CD14-positive monocyte (primary cell): ENCODE results near the gene AAMP. TPM values are rescaled to one million over a fixed set of nuclear protein-coding genes. Genes with fewer than 3 reads are reported as not detected.

ENCODE experiments used
- DNase-seq, 3 donors: peaks; one replicate each; pipeline ENCODE4 v3.0.0-alpha.2; 2011 to 2022
- H2AFZ ChIP-seq: 2 replicates; pipeline ENCODE4 v1.6.0; 2012; ENCODE audit warnings: mild to moderate bottlenecking, low read depth, low read length, inconsistent platforms; ENCODE audit not compliant: insufficient read depth, poor library complexity, severe bottlenecking
- H3K27ac ChIP-seq, 2 donors: 1 replicate in 1 of 2; 2 replicates in 1 of 2; pipeline ENCODE4 v1.5.1; 2012 to 2013; ENCODE audit warnings: low read length in 2 of 2, control low read depth in 1 of 2, inconsistent platforms in 1 of 2, low read depth in 1 of 2, mild to moderate bottlenecking in 1 of 2
- H3K27me3 ChIP-seq, 2 donors: one replicate each; pipeline versions ENCODE4 v1.6.0 to v1.6.1; 2011 to 2013; ENCODE audit warnings: low read length in 2 of 2; ENCODE audit not compliant: control insufficient read depth in 2 of 2, insufficient read depth in 2 of 2
- H3K36me3 ChIP-seq, 2 donors: replicated peaks in 1 of 2; 1 replicate in 1 of 2; 2 replicates in 1 of 2; pipeline versions ENCODE4 v1.5.1 to v1.6.1; 2012 to 2013; ENCODE audit warnings: low read length in 2 of 2, control low read depth in 1 of 2, inconsistent platforms in 1 of 2, mild to moderate bottlenecking in 1 of 2; ENCODE audit not compliant: insufficient read depth in 2 of 2, control insufficient read depth in 1 of 2
- H3K4me1 ChIP-seq, 2 donors: 1 replicate in 1 of 2; 2 replicates in 1 of 2; pipeline versions ENCODE4 v1.5.1 to v1.6.1; 2012 to 2013; ENCODE audit warnings: low read length in 2 of 2, control low read depth in 1 of 2, inconsistent platforms in 1 of 2, mild to moderate bottlenecking in 1 of 2, moderate library complexity in 1 of 2; ENCODE audit not compliant: insufficient read depth in 2 of 2, control insufficient read depth in 1 of 2
- H3K4me2 ChIP-seq: replicated peaks from 2 replicates; pipeline ENCODE3; 2012; ENCODE audit warnings: low read length, moderate library complexity, mild to moderate bottlenecking; ENCODE audit not compliant: poor library complexity, severe bottlenecking; ENCODE audit errors: extremely low read depth
- H3K4me3 ChIP-seq, 3 experiments: fragments of 200-600 bp in 1 of 3; sonication (generic) in 1 of 3; replicated peaks in 1 of 3; 1 replicate in 2 of 3; 2 replicates in 1 of 3; pipeline ENCODE4 v1.5.1; 2011 to 2013; ENCODE audit warnings: low read length in 3 of 3, mild to moderate bottlenecking in 3 of 3, control low read depth in 2 of 3, low read depth in 2 of 3, inconsistent platforms in 1 of 3, moderate library complexity in 1 of 3
- H3K79me2 ChIP-seq: 2 replicates; pipeline ENCODE4 v1.6.0; 2012; ENCODE audit warnings: mild to moderate bottlenecking, control low read depth, inconsistent platforms, low read length, moderate library complexity; ENCODE audit not compliant: insufficient read depth
- H3K9ac ChIP-seq: 2 replicates; pipeline ENCODE4 v1.6.0; 2017; ENCODE audit warnings: low read length, mild to moderate bottlenecking; ENCODE audit not compliant: insufficient read depth, poor library complexity, severe bottlenecking
- H3K9me3 ChIP-seq, 2 donors: replicated peaks in 1 of 2; 1 replicate in 1 of 2; 2 replicates in 1 of 2; pipeline versions ENCODE4 v1.5.1 to v1.6.1; 2012 to 2013; ENCODE audit warnings: low read length in 2 of 2, control low read depth in 1 of 2; ENCODE audit not compliant: control insufficient read depth in 1 of 2, insufficient read depth in 1 of 2
- H4K20me1 ChIP-seq: 2 replicates; pipeline ENCODE4 v1.6.0; 2012; ENCODE audit warnings: mild to moderate bottlenecking, low read length, control low read depth, moderate library complexity; ENCODE audit not compliant: insufficient read depth
- H3K27ac Mint-ChIP-seq, 7 donors: one replicate each; pipeline ENCODE4 v1.8.0; 2020; ENCODE audit warnings: mild to moderate bottlenecking in 7 of 7, mixed read lengths in 7 of 7, moderate library complexity in 6 of 7, inconsistent platforms in 2 of 7
- H3K27me3 Mint-ChIP-seq, 3 donors: one replicate each; pipeline ENCODE4 v1.8.0; 2021 to 2022; ENCODE audit warnings: low read depth in 3 of 3, mild to moderate bottlenecking in 3 of 3, mixed read lengths in 3 of 3, moderate library complexity in 3 of 3, inconsistent platforms in 1 of 3
- H3K36me3 Mint-ChIP-seq, 2 donors: one replicate each; pipeline ENCODE4 v1.8.0; 2020; ENCODE audit warnings: mixed read lengths in 2 of 2, inconsistent platforms in 1 of 2, mild to moderate bottlenecking in 1 of 2
- H3K4me1 Mint-ChIP-seq: one replicate; pipeline ENCODE4 v1.8.0; 2020; ENCODE audit warnings: mild to moderate bottlenecking, mixed read lengths
- H3K4me3 Mint-ChIP-seq, 2 donors: one replicate each; pipeline ENCODE4 v1.8.0; 2020; ENCODE audit warnings: mild to moderate bottlenecking in 2 of 2, mixed read lengths in 2 of 2, moderate library complexity in 1 of 2
- H3K9me3 Mint-ChIP-seq, 7 donors: one replicate each; pipeline ENCODE4 v1.8.0; 2020 to 2022; ENCODE audit warnings: mixed read lengths in 7 of 7, mild to moderate bottlenecking in 6 of 7, moderate library complexity in 6 of 7, inconsistent platforms in 2 of 7
- WGBS: methylation state at CpG from one replicate; pipeline ENCODE4 v1.1.5; 2013; ENCODE audit warnings: missing lambda C conversion rate; ENCODE audit not compliant: insufficient coverage; 5-methylcytosine and 5-hydroxymethylcytosine counted together
- intact Hi-C, 2 donors: fragments of 100-400 bp; cut with micrococcal nuclease; formaldehyde crosslinking; loops; one replicate each; pipeline versions ENCODE4 v1.15.0 to v1.15.1; 2023
- polyA plus RNA-seq, 3 donors: library from polyadenylated mRNA; depleted of rRNA in 1 of 3; unstranded in 2 of 3; stranded (reverse) in 1 of 3; fragments of 300-500 nt in 2 of 3; fragments of >200 nt in 1 of 3; fragmentation: Illumina TruSeq in 2 of 3; gene quantifications; 1 replicate in 2 of 3; 2 replicates in 1 of 3; pipeline ENCODE4 v1.2.3, GENCODE V29; 2012 to 2021
- TF ChIP-seq, protein P1 (sequence below): fragments of 200-600 bp; IDR thresholded peaks from one replicate; pipeline ENCODE4 v1.8.0; 2022; ENCODE audit warnings: antibody characterized with exemption, mild to moderate bottlenecking

AAMP gene
- polyA plus RNA-seq, 3 donors = 90.8 to 108 (median 98.7) TPM

DNA sequence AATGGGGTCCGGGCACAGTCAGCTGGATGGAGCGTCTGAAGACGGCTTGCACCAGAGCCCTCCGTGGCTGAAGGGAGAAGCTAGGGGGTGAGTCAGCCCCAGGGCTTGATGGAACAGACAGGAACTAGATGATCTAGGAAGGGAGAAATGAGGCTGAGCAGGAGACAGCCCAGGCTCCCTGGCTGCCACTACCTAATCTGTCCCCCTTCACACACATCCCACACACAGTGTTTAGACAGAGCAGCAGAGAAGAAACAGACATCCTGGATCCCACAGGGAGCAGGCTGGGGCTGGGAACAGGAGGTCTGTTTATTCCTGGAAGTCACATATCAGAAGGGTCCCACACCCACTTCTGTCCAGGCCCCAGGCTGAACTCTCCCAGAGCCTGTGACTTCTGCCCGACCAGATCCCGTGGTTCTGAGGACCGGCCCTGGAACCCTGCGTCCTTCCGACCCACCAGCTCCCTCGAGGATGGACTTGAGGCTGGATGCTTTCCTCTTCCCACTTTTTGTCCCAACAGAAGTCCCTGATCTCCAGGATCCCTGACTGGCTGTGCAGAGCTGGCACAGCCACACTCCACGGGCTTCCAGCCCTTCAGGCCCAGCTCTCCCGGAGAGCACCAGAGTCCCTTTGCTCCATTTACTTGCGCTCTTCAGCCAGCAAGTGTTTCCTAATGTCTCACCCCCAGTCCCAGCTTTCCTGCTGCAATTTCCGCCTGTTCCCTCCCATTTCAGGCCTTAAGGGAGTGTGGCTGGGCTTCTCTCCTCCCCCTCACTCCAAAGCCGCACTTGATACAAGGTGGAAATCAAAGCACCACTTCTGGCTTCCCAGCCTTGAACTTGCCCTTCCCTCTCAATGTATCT, 10.6 kb downstream of the AAMP start:
- Mint-ChIP-seq H3K27ac (peak overlapping the region; percentile 88 to 96 (median 92)), H3K27me3 (no peaks in the 10 kb centered on the region), H3K4me3 (peak overlapping the region; percentile 34 to 73), H3K36me3 (peaks cover 25 to 47% of the 10 kb centered on the region in 2 donors), H3K4me1 (peaks cover 94% of the 10 kb centered on the region), H3K9me3 (no peaks in the 10 kb centered on the region)
- Histone ChIP-seq H2AFZ (no peak overlapping the region), H3K4me3 (peak overlapping the region in 1 of 3 experiments; percentile 49), H3K9ac (peak overlapping the region; percentile 35), H3K27ac (peak overlapping the region; percentile 64 to 93), H3K36me3 (peaks cover 34 to 40% of the 10 kb centered on the region in 2 donors), H3K4me1 (peaks cover 88 to 94% of the 10 kb centered on the region in 2 donors), H4K20me1 (peaks cover 58% of the 10 kb centered on the region), H3K4me2 (peak overlapping the region; percentile 50), H3K79me2 (peaks cover 61% of the 10 kb centered on the region), H3K27me3 (no peaks in the 10 kb centered on the region), H3K9me3 (no peaks in the 10 kb centered on the region)
- TF ChIP-seq, protein P1, sequence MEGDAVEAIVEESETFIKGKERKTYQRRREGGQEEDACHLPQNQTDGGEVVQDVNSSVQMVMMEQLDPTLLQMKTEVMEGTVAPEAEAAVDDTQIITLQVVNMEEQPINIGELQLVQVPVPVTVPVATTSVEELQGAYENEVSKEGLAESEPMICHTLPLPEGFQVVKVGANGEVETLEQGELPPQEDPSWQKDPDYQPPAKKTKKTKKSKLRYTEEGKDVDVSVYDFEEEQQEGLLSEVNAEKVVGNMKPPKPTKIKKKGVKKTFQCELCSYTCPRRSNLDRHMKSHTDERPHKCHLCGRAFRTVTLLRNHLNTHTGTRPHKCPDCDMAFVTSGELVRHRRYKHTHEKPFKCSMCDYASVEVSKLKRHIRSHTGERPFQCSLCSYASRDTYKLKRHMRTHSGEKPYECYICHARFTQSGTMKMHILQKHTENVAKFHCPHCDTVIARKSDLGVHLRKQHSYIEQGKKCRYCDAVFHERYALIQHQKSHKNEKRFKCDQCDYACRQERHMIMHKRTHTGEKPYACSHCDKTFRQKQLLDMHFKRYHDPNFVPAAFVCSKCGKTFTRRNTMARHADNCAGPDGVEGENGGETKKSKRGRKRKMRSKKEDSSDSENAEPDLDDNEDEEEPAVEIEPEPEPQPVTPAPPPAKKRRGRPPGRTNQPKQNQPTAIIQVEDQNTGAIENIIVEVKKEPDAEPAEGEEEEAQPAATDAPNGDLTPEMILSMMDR = no peak
- 56% methylated on average over 15 of the region's 15 CpGs for WGBS
- intact Hi-C loops = loop anchor here in 1 of 2 donors (5.0 kb wide), 2 partner anchors 42 to 72 kb away; partner anchors contain the start of gene ARPC2
- DNase-seq = peak; percentile 72 to 88 (median 84)

DNA sequence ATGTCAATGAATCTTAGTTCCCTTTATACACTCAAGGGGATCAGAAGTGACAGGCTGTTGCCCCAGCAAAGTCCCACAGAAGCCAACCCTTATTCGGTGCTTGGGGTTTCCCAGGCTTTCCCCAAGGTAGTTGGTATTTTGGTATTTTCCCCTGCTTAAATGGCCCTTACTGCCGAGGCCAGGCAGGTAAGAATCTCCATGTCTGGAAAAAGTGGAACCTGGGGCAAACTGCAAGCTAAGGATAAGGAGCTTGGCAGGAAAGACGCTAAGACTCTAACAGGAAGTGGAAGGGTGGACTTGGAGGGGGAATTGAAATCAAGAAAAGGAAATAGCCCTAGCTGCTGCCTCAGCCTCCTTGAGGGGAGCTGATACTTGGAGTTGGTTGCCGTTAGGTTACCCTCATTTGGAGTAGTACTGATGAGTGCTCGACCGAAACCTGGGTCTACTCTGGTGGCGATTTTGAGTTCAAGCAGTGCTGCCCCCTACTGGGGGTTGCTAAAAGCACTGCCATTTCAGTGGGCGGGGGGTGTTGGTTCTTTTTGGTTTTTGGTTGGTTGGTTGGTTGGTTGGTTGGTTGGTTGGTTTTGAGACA, 12.5 kb downstream of the AAMP start:
- Histone ChIP-seq H3K27ac (peak overlapping the region; percentile 64 to 93), H3K27me3 (no peaks in the 10 kb centered on the region), H3K36me3 (peaks cover 37 to 40% of the 10 kb centered on the region in 2 donors), H3K4me1 (peaks cover 72 to 85% of the 10 kb centered on the region in 2 donors), H3K9me3 (no peaks in the 10 kb centered on the region), H3K9ac (no peak overlapping the region), H3K79me2 (peaks cover 60% of the 10 kb centered on the region), H2AFZ (no peak overlapping the region), H3K4me2 (peak overlapping the region; percentile 55), H3K4me3 (peak overlapping the region in 1 of 3 experiments; percentile 53), H4K20me1 (peaks cover 58% of the 10 kb centered on the region)
- WGBS = 0% methylated on average over 7 of the region's 8 CpGs
- Mint-ChIP-seq H3K27ac (peak overlapping the region; percentile 84 to 97 (median 92)), H3K4me1 (peaks cover 88% of the 10 kb centered on the region), H3K4me3 (peak overlapping the region; percentile 32 to 76), H3K9me3 (no peaks in the 10 kb centered on the region), H3K36me3 (peaks cover 35 to 47% of the 10 kb centered on the region in 2 donors), H3K27me3 (no peaks in the 10 kb centered on the region)
- TF ChIP-seq, protein P1 = peak; percentile 22
- intact Hi-C loops = loop anchor here in 1 of 2 donors (5.0 kb wide), 2 partner anchors 40 to 70 kb away; partner anchors contain the start of gene ARPC2
- DNase-seq = peak; percentile 82 to 94 (median 92)
